HepG2 (cell line): ENCODE data around the gene NUP58. TPM values are rescaled to one million over a fixed set of nuclear protein-coding genes. Genes with fewer than 3 reads are reported as not detected.

Experiments used
- ATAC-seq: fragments of 200-7000 bp; cut with Tn5 transposase; 3 replicates; pipeline ENCODE4 v1.9.1; 2020; ENCODE audit warnings: mild to moderate bottlenecking, moderate library complexity
- BruUV-seq: library from RNA; stranded (reverse); fragments of 400-500 nt; replicated peaks from 2 replicates; lab custom pipeline; 2021; lab: Mats Ljungman, UMichigan
- CTCF ChIA-PET: fragments of 300-600 bp; formaldehyde crosslinking; extraction: SDS; loops from one replicate; lab custom pipeline; 2021; ENCODE audit warnings: low total read pairs, inconsistent platforms, low intra/inter-chr PET ratio; lab: Yijun Ruan, JAX
- POLR2A ChIA-PET: fragments of 350-600 bp; sonication (Branson Sonifier 250); formaldehyde crosslinking; loops from one replicate; lab custom pipeline; 2020; ENCODE audit warnings: antibody characterized with exemption, inconsistent platforms; lab: Yijun Ruan, JAX
- DNase-seq: peaks from one replicate; pipeline ENCODE4 v3.0.0-alpha.2; 2015; ENCODE audit warnings: low spot score
- FAIRE-seq: peaks from 3 replicates; lab custom pipeline; 2011; peaks lifted over from hg19 to GRCh38; lab: Jason Lieb, UNC
- H2AFZ ChIP-seq: one replicate; pipeline ENCODE4 v1.6.1; 2011; ENCODE audit warnings: low read length, inconsistent platforms
- H3K27ac ChIP-seq: fragments of 300-600 bp; 3 replicates; pipeline ENCODE4 v1.8.0; 2011; ENCODE audit warnings: mixed run types, mild to moderate bottlenecking, mixed read lengths, low read length, inconsistent platforms; ENCODE audit not compliant: insufficient read depth; ENCODE audit errors: extremely low read length
- H3K27me3 ChIP-seq, 2 experiments: fragments of 200-600 bp in 1 of 2; 2 replicates in 1 of 2; 3 replicates in 1 of 2; pipeline versions ENCODE4 v1.6.0 to v1.8.0; 2011; ENCODE audit warnings: low read length in 2 of 2, mild to moderate bottlenecking in 2 of 2, moderate library complexity in 2 of 2, inconsistent platforms in 1 of 2; ENCODE audit not compliant: insufficient read depth in 2 of 2, control insufficient read depth in 1 of 2
- H3K36me3 ChIP-seq, 2 experiments: fragments of 200-600 bp in 1 of 2; replicated peaks in 1 of 2; 2 replicates in 1 of 2; 3 replicates in 1 of 2; pipeline versions ENCODE4 v1.5.1 to v1.8.0; 2011; ENCODE audit warnings: low read length in 2 of 2, inconsistent platforms in 1 of 2; ENCODE audit not compliant: insufficient read depth in 2 of 2, control insufficient read depth in 1 of 2
- H3K4me1 ChIP-seq: 2 replicates; pipeline ENCODE4 v1.5.1; 2012; ENCODE audit warnings: low read length, inconsistent platforms; ENCODE audit not compliant: insufficient read depth
- H3K4me2 ChIP-seq: 2 replicates; pipeline ENCODE4 v1.6.0; 2011; ENCODE audit warnings: low read depth, low read length, inconsistent platforms
- H3K4me3 ChIP-seq, 3 experiments: fragments of 200-600 bp in 1 of 3; sonication (generic), shearing (Covaris generic) in 1 of 3; replicated peaks in 1 of 3; 2 replicates each; pipeline ENCODE4 v1.5.1; 2011 to 2016; ENCODE audit warnings: low read length in 3 of 3, inconsistent platforms in 2 of 3, low read depth in 2 of 3, mild to moderate bottlenecking in 2 of 3, control low read depth in 1 of 3, mixed read lengths in 1 of 3; ENCODE audit not compliant: insufficient read depth in 1 of 3
- H3K79me2 ChIP-seq: one replicate; pipeline ENCODE4 v1.6.1; 2011; ENCODE audit warnings: low read length, inconsistent platforms; ENCODE audit not compliant: insufficient read depth
- H3K9ac ChIP-seq: 2 replicates; pipeline ENCODE4 v1.6.0; 2011; ENCODE audit warnings: mild to moderate bottlenecking, low read depth, low read length, inconsistent platforms; ENCODE audit not compliant: insufficient read depth
- H3K9me3 ChIP-seq: 2 replicates; pipeline ENCODE4 v1.5.1; 2012; ENCODE audit warnings: mild to moderate bottlenecking, low read length
- H4K20me1 ChIP-seq: 2 replicates; pipeline ENCODE4 v1.6.0; 2011; ENCODE audit warnings: inconsistent platforms, mild to moderate bottlenecking, low read length, moderate library complexity; ENCODE audit not compliant: insufficient read depth
- HHEX ChIP-seq: IDR thresholded peaks from 2 replicates; pipeline ENCODE4 v1.6.1; 2016; ENCODE audit warnings: control low read depth
- HOXD1 ChIP-seq: sonication (generic); formaldehyde crosslinking; IDR thresholded peaks from 2 replicates; pipeline ENCODE4 v1.5.0; 2020; ENCODE audit warnings: missing genetic modification reagents
- MIER3 ChIP-seq: IDR thresholded peaks from 2 replicates; pipeline ENCODE4 v1.6.1; 2016; ENCODE audit warnings: missing compliant biosample characterization, borderline replicate concordance
- MNT ChIP-seq: fragments of 450-650 bp; IDR thresholded peaks from 2 replicates; pipeline ENCODE4 v1.6.1; 2016
- PAX8 ChIP-seq: sonication (generic); formaldehyde crosslinking; IDR thresholded peaks from 2 replicates; pipeline ENCODE4 v1.8.0; 2022; ENCODE audit warnings: mild to moderate bottlenecking, missing genetic modification reagents, borderline replicate concordance
- RARG ChIP-seq: sonication (generic); formaldehyde crosslinking; IDR thresholded peaks from 2 replicates; pipeline ENCODE4 v1.4.0; 2020; ENCODE audit warnings: low read depth, mild to moderate bottlenecking, missing genetic modification reagents
- SP1 ChIP-seq, 2 experiments: fragments of 450-650 bp in 1 of 2; sonication (generic) in 1 of 2; formaldehyde crosslinking in 1 of 2; IDR thresholded peaks; 2 replicates each; pipeline versions ENCODE4 v1.4.0 to v1.6.1; 2016 to 2020; ENCODE audit warnings: missing genetic modification reagents in 1 of 2
- ZKSCAN5 ChIP-seq: sonication (generic); formaldehyde crosslinking; IDR thresholded peaks from 2 replicates; pipeline ENCODE4 v1.5.1; 2020; ENCODE audit warnings: mild to moderate bottlenecking, missing genetic modification reagents
- ZNF10 ChIP-seq: sonication (generic); formaldehyde crosslinking; IDR thresholded peaks from 2 replicates; pipeline ENCODE4 v1.4.0; 2020; ENCODE audit warnings: mild to moderate bottlenecking, low read depth, missing genetic modification reagents, borderline replicate concordance
- ZNF563 ChIP-seq: sonication (generic); formaldehyde crosslinking; IDR thresholded peaks from 2 replicates; pipeline ENCODE4 v1.8.0; 2022; ENCODE audit warnings: mild to moderate bottlenecking, moderate library complexity, missing genetic modification reagents
- ZNF652 ChIP-seq: IDR thresholded peaks from 2 replicates; pipeline ENCODE4 v1.6.1; 2016; ENCODE audit warnings: low read depth, borderline replicate concordance
- ZNF660 ChIP-seq: sonication (generic); formaldehyde crosslinking; IDR thresholded peaks from 2 replicates; pipeline ENCODE4 v1.5.1; 2020; ENCODE audit warnings: mild to moderate bottlenecking, low read depth, missing genetic modification reagents, borderline replicate concordance
- ZNF670 ChIP-seq: sonication (generic); formaldehyde crosslinking; IDR thresholded peaks from 2 replicates; pipeline ENCODE4 v1.8.0; 2022; ENCODE audit warnings: mild to moderate bottlenecking, missing genetic modification reagents, borderline replicate concordance
- ZNF773 ChIP-seq: sonication (generic); formaldehyde crosslinking; IDR thresholded peaks from 2 replicates; pipeline ENCODE4 v1.4.0; 2020; ENCODE audit warnings: missing genetic modification reagents, borderline replicate concordance
- ZNF83 ChIP-seq: sonication (generic); formaldehyde crosslinking; IDR thresholded peaks from 2 replicates; pipeline ENCODE4 v1.4.0; 2020; ENCODE audit warnings: missing genetic modification reagents, mild to moderate bottlenecking, borderline replicate concordance
- ZNF879 ChIP-seq: sonication (generic); formaldehyde crosslinking; IDR thresholded peaks from 2 replicates; pipeline ENCODE4 v1.8.1; 2023; ENCODE audit warnings: missing genetic modification reagents
- WGBS: methylation state at CpG from one replicate; pipeline ENCODE4 v1.1.6; 2017; ENCODE audit warnings: low lambda C conversion rate; 5-methylcytosine and 5-hydroxymethylcytosine counted together
- in situ Hi-C: cut with HindIII; loops from 2 replicates; pipeline ENCODE4 v1.10.0; 2017; ENCODE audit warnings: low pct_unique_long_range_greater_than_20kb; ENCODE audit not compliant: extremely low pct_ligation_motif_present
- intact Hi-C: fragments of 100-400 bp; cut with micrococcal nuclease; formaldehyde crosslinking; loops from one replicate; pipeline ENCODE4 v1.10.0; 2022; ENCODE audit not compliant: unreplicated experiment
- polyA plus RNA-seq, 8 experiments: library from polyadenylated mRNA; depleted of rRNA in 3 of 8; stranded (reverse) in 7 of 8; unstranded in 1 of 8; fragments of >200 nt; fragmentation: Illumina TruSeq in 4 of 8; extraction: Trizol in 4 of 8; gene quantifications; 2 replicates each; pipeline versions ENCODE4 v1.2.1 to v1.2.3, GENCODE V29; 2011 to 2016; ENCODE audit warnings: low read depth in 4 of 8, missing spikeins in 1 of 8, mixed read lengths in 1 of 8; ENCODE audit not compliant: insufficient read depth in 1 of 8
- total RNA-seq, 5 experiments: library from RNA; depleted of rRNA; stranded (reverse); fragments of >200 nt; fragmentation: Illumina TruSeq; extraction: Trizol; gene quantifications; 2 replicates each; pipeline ENCODE4 v1.2.3, GENCODE V29; 2016; ENCODE audit warnings: low read depth in 1 of 5
- TF ChIP-seq, protein P1 (sequence below): sonication (generic); formaldehyde crosslinking; IDR thresholded peaks from 2 replicates; pipeline ENCODE4 v1.5.0; 2020; ENCODE audit warnings: missing genetic modification reagents

NUP58 gene
- total and polyA plus RNA-seq, 2 of the 13 experiments (the other 11 are each of a cell fraction or from before 2014, with no cell fraction given), result 45.4 to 46.5 TPM

GRCh38 chr13:25252752-25253151 lies 48.7 kb upstream of the NUP58 start:
- Histone ChIP-seq H3K9ac (no peak overlapping the region), H3K4me1 (peaks cover 9% of the 10 kb centered on the region), H3K79me2 (no peaks in the 10 kb centered on the region), H3K4me2 (no peak overlapping the region), H4K20me1 (no peaks in the 10 kb centered on the region), H3K36me3 (peaks cover 1 to 6% of the 10 kb centered on the region in 2 experiments; a peak in 2 of 5 replicates), H3K4me3 (no peak overlapping the region)
- intact Hi-C loops, result no loop called here
- CTCF ChIA-PET, result no interaction called here
- WGBS, result 96% methylated on average over 2 of the region's 2 CpGs
- TF ChIP-seq RARG (CRISPR knock-in tag) (no peak), ZNF773 (no peak), SP1 (IDR thresholded peaks at IDR 0.05) (no peak), SP1 (CRISPR knock-in tag; IDR thresholded peaks at IDR 0.05) (no peak), ZNF879 (CRISPR knock-in tag) (no peak), PAX8 (CRISPR knock-in tag) (no peak), ZNF83 (no peak), HHEX (no peak), ZNF563 (CRISPR knock-in tag) (no peak), ZKSCAN5 (CRISPR knock-in tag) (no peak), MNT (no peak), ZNF670 (CRISPR knock-in tag) (no peak), MIER3 (CRISPR knock-in tag) (no peak), ZNF10 (CRISPR knock-in tag) (no peak), HOXD1 (CRISPR knock-in tag) (no peak), ZNF652 (no peak), ZNF660 (no peak)
- TF ChIP-seq, protein P1, sequence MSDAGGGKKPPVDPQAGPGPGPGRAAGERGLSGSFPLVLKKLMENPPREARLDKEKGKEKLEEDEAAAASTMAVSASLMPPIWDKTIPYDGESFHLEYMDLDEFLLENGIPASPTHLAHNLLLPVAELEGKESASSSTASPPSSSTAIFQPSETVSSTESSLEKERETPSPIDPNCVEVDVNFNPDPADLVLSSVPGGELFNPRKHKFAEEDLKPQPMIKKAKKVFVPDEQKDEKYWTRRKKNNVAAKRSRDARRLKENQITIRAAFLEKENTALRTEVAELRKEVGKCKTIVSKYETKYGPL (CRISPR knock-in tag), result no peak
- TF ChIP-seq, all 625 proteins: peak for 0
- Histone ChIP-seq H2AFZ (no peak overlapping the region), H3K9me3 (no peaks in the 10 kb centered on the region), H3K27me3 (no peaks in the 10 kb centered on the region), H3K27ac (no peak overlapping the region)
- FAIRE-seq, result no peak
- no peak for DNase-seq
- ATAC-seq, result no peak
- POLR2A ChIA-PET, result no interaction called here
- in situ Hi-C loops, result no loop called here
- no TSS peak for BruUV-seq
